ENCODE data around the gene ADGRD1. TPM values are rescaled to one million over a fixed set of nuclear protein-coding genes. Genes with fewer than 3 reads are reported as not detected.

Gene ADGRD1
- total and polyA plus RNA-seq, 2 of the 8 experiments (the other 6 are each of a cell fraction or from before 2014, with no cell fraction given): 0.36 to 0.48 TPM

GRCh38 chr12:131095826-131096680, 142.3 kb downstream of the ADGRD1 start:
- ChIA-PET POLR2A (ENCODE audit: partially characterized antibody) (no interaction called here), CTCF (ENCODE audit: partially characterized antibody) (interaction anchor here (0.9 to 1.9 kb wide), 4 partner anchors 8 to 181 kb away, joined by 3 to 21 read pairs (median 5); no protein-coding TSS in a partner anchor)
- no peak overlapping the region for H3K56ac ChIP-seq (replicated peaks; ENCODE audit: insufficient read length, low read depth, low read length)
- no peak overlapping the region for H2BK20ac ChIP-seq (ENCODE audit: low read length)
- WGBS, 2 experiments (ENCODE audit: extremely low coverage in 1 of 2, insufficient coverage in 1 of 2, insufficient read length in 1 of 2, insufficient replicate concordance in 2 of 2, low coverage in 1 of 2, low lambda C conversion rate in 2 of 2, missing lambda C conversion rate in 1 of 2): 86% methylated on average over 26 of the region's 26 CpGs; no CpG with 5 or more reads in 1 of the 2 experiments
- H3K27ac ChIP-seq (ENCODE audit: low read depth, low read length): no peak overlapping the region
- no peak overlapping the region for H2BK12ac ChIP-seq (ENCODE audit: low read depth, low read length)
- no peak overlapping the region for H2BK120ac ChIP-seq (replicated peaks; ENCODE audit: low read depth, low read length)
- H3K4me2 ChIP-seq (ENCODE audit: insufficient read depth in 1 of 2, low read depth in 2 of 2, low read length in 2 of 2): no peak overlapping the region
- H3K18ac ChIP-seq (ENCODE audit: extremely low read depth, low read length): no peak overlapping the region
- no peaks in the 10 kb centered on the region for H3K9me3 ChIP-seq (ENCODE audit: insufficient read depth in 2 of 2, low read depth in 1 of 2, low read length in 1 of 2)
- H3K4me1 ChIP-seq (replicated peaks in 1 of 4; ENCODE audit: control insufficient read depth in 3 of 4, insufficient read depth in 4 of 4, low read length in 3 of 4): no peaks in the 10 kb centered on the region
- H2BK15ac ChIP-seq (ENCODE audit: low read length): no peak overlapping the region
- no peak overlapping the region for H2BK5ac ChIP-seq (ENCODE audit: low read depth, low read length)
- H3K79me1 ChIP-seq (ENCODE audit: low read depth, low read length): no peaks in the 10 kb centered on the region
- H3K23me2 ChIP-seq (ENCODE audit: low read depth, low read length): peaks cover 8% of the 10 kb centered on the region
- no peak overlapping the region for H3K14ac ChIP-seq (ENCODE audit: insufficient read length)
- H3K27me3 ChIP-seq (replicated peaks in 1 of 4; ENCODE audit: control insufficient read depth in 3 of 4, extremely low read depth in 1 of 4, insufficient read depth in 3 of 4, low read length in 3 of 4): no peaks in the 10 kb centered on the region; a peak in 1 of 7 replicates
- H3K23ac ChIP-seq (ENCODE audit: insufficient read length): no peak overlapping the region
- no peak overlapping the region; the same call in 1 of the 2 replicates for H4K8ac ChIP-seq (ENCODE audit: extremely low read depth, insufficient read depth, low read length)
- H4K5ac ChIP-seq (ENCODE audit: insufficient read length, low read depth, low read length): no peak overlapping the region
- H3K79me2 ChIP-seq (ENCODE audit: control insufficient read depth in 1 of 2, insufficient read depth in 2 of 2, low read length in 2 of 2): no peaks in the 10 kb centered on the region
- DNase-seq (ENCODE audit: low read depth in 1 of 2, low spot score in 2 of 2) (no peak), FAIRE-seq (no peak)
- no peak overlapping the region for H3K4ac ChIP-seq (replicated peaks; ENCODE audit: insufficient read length, low read depth, low read length)
- H3K4me3 ChIP-seq (ENCODE audit: extremely low read depth in 1 of 4, insufficient read depth in 2 of 4, low read depth in 3 of 4, low read length in 4 of 4): no peak overlapping the region
- no peaks in the 10 kb centered on the region for H3K36me3 ChIP-seq (ENCODE audit: control insufficient read depth in 2 of 4, insufficient read depth in 4 of 4, low read length in 3 of 4)
- H2AK5ac ChIP-seq (ENCODE audit: low read depth, low read length): no peak overlapping the region
- H2AFZ ChIP-seq (ENCODE audit: low read length): no peak overlapping the region
- H3K9ac ChIP-seq (replicated peaks in 1 of 4; ENCODE audit: extremely low read depth in 1 of 4, low read depth in 3 of 4, low read length in 3 of 4): no peak overlapping the region
- TF ChIP-seq BRCA1 (IDR thresholded peaks at IDR 0.05; ENCODE audit: low read depth, low read length) (no peak), POLR2A (IDR thresholded peaks at IDR 0.05; ENCODE audit: control extremely low read depth in 1 of 2, low read depth in 2 of 2, low read length in 2 of 2) (no peak), CTBP2 (IDR thresholded peaks at IDR 0.05; ENCODE audit: borderline replicate concordance, insufficient read depth, insufficient read length, low read length) (no peak), SRF (IDR thresholded peaks at IDR 0.05; ENCODE audit: low read depth, low read length) (no peak)
- H4K20me1 ChIP-seq (replicated peaks in 1 of 2; ENCODE audit: control insufficient read depth in 1 of 2, insufficient read depth in 2 of 2, low read length in 2 of 2): no peaks in the 10 kb centered on the region
- no peak overlapping the region for H4K91ac ChIP-seq (replicated peaks; ENCODE audit: insufficient read length, low read length)

Measured in H1 (cell line).